Inflammatory macrophage treated with lipopolysaccharide for 1 hour (primary cell): ENCODE results near the gene TXNRD2.

Experiments
- DNase-seq, 2 donors: peaks; one replicate each; pipeline ENCODE4 v3.0.0-alpha.2; 2020 to 2022

Gene TXNRD2

DNA sequence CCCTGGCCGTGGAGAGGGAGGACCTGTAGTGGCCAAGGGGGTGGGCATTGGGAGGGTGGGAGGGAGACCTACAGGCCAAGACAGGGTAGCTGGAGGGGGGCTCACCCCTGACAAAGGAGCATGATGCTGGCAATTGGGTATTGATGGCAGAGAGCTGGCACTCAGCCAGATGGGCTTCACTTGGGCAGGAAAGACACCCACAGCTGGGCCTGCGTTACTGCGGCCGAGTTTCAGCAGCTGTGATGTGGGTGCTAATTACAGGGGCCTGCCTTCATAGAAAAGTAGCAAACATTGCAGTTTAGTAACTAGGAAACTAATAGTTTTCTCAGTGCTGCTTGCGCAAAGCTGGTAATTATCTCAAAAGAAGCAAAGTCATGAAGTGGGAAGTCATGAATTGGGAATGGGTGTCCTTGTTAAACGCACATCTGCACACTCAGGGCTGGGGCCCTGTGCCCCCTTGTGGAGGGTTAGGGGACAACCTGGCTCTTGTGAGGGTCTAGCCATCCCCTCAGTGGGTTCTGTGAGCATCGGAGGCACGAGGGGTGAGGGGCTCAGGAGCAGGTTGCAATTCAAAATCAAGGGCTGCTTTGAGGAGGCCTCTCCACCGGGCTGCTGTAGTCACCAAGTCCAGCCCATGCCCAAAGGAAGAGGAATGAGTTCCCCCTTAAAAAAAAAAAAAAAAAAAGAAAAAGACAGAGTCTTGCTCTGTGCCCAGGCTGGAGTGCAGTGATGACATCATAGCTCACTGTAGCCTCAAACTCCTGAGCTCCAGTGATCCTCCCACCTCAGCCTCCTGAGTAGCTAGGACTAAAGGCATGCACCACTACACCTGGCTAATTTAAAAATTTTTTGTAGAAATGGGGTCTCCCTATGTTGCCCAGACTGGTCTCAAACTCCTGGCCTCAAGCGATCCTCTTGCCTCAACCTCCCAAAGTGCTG is 24.4 kb upstream of the TXNRD2 start:
- peak; percentile 10 to 26 for DNase-seq

DNA sequence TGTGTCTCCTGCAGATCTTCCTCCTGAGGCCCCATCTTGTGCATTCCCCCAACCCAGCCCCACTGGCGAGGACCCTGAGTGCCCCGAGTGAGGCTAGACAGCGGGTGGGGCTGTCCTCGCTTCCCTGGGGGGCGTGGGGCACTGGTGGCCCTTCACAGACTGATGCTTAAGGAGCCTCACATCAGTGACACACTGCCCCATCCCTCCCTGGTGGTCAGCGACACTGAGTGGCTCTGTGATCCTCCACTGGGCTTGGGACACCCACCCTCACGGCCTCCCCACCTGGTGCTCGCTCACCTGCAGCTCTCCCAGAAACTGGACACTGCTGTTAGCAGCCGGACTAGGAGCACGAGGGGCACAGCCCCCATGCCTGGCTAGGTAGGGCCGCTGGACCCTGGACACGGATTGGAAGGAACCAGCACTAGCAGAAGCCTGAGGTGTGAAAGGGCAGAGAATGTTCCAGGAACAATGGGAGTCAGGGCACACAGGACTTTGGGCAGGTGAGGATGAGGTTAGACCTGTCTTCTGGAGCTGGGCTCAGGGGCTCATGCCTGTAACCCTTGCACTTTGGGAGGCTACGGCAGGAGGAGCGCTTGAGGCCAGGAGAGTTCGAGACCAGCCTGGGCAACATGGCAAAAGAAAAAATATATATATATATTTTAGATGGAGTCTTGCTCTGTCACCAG is 23.2 kb upstream of the TXNRD2 start:
- DNase-seq = no peak

DNA sequence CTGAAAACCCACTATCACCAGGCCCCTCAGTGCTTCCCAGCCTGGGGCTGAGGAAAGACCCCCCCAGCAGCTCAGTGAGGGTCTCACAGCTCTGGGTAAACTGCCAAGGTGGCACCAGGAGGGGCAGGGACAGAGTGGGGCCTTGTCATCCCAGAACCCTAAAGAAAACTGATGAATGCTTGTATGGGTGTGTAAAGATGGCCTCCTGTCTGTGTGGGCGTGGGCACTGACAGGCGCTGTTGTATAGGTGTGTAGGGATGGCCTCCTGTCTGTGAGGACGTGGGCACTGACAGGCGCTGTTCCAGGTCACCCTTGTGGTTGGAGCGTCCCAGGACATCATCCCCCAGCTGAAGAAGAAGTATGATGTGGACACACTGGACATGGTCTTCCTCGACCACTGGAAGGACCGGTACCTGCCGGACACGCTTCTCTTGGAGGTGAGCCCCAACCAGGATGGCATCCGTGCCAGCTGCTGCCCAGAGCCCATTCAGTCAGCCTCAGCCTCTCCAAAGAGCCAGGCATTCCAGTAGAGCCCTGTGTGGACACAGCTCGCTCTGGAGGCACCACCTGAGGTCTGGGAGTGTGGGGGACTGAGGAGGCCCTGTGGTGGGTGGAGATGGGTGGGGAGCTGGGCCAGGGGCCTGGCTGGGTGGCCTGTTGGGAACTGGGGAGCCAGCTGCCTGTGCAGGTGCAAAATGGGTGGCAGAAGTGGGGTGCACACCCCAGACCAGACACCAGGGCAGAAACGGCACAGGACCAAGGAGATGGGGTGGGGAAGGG is 22.4 kb upstream of the TXNRD2 start:
- no peak for DNase-seq

DNA sequence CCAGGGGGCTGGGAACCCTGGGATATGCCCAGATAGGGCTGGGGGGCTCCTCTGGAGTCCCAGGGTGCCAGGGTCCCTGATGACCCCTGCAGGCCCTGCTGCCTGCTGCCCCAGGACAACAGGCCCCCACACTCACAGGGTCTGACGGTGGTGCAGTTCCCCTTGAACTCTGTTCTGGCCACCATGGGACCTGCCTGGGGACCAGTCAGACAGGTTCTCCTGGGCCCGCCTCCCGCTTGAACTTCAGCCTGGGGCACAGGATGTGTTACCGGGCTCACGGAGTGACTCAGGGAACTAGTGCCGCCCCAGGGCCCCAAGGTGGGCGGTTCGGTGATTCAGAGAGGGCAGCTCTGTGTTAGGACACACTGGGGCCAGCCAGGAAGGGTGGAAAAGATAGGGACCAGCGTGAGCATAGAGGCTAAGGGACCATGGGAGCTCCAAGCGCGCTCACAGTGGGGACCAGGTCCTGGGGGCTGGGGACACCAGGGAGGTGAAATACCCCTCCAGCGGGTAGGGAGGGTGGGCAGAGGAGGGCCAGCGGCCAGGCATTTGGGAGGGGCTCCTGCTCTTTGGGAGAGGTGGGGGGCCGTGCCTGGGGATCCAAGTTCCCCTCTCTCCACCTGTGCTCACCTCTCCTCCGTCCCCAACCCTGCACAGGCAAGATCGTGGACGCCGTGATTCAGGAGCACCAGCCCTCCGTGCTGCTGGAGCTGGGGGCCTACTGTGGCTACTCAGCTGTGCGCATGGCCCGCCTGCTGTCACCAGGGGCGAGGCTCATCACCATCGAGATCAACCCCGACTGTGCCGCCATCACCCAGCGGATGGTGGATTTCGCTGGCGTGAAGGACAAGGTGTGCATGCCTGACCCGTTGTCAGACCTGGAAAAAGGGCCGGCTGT is 21.5 kb upstream of the TXNRD2 start:
- peak in 1 of 2 donors; percentile 70 for DNase-seq

DNA sequence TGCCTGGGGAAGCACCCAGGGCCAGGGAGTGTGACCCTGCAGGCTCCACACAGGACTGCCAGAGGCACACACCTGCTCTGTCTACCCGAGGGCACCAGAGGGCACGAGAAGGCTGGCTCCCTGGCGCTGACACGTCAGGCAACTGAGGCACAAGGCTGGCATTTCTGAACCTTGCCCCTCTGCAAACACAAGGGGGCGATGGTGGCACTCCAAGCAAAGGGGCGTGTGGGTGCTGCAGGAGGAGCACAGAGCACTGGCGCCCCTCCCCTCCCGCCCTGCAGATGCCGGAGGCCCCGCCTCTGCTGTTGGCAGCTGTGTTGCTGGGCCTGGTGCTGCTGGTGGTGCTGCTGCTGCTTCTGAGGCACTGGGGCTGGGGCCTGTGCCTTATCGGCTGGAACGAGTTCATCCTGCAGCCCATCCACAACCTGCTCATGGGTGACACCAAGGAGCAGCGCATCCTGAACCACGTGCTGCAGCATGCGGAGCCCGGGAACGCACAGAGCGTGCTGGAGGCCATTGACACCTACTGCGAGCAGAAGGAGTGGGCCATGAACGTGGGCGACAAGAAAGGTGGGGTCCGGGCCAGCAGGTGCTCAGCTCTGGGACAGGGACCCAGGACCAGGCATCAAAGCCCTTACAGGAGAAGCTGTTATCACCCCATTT is 20.8 kb upstream of the TXNRD2 start:
- DNase-seq = peak; percentile 41 to 57

DNA sequence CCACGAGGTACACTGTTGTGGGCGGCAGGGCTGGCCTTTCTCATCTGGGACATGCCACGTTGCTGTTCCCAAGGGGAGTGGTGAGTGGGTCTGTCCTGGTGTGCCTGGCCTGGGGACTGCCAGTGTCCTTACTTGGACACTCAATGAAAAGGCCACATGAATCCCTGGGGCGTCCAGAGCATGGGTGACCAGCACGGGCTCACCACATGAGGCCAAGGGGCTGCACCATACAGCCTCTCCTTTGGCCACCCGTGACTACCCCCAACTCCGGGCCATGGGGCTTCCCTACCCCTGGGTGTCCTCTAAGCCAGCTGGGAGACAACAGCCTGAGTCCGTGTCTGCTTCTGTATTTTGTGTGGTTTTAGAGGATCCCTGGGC is 20.2 kb upstream of the TXNRD2 start:
- DNase-seq = no peak

DNA sequence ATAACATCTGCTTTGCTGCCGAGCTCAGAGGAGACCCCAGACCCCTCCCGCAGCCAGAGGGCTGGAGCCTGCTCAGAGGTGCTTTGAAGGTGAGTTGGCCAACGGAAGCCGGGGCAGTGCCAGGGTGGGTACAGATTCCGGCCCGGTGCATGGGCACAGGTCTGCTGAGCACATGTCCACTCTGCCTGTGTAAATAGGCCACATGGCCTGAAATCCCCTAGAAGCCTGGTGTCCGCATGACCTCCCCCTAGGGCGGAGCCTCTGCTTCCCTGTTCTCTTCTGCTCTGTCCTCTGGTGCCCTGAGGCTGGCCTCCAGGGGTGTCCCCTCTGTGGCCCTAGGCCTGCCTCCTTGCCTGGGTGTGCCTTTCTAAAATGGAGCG is 19.6 kb upstream of the TXNRD2 start:
- peak in 1 of 2 donors; percentile 54 for DNase-seq

DNA sequence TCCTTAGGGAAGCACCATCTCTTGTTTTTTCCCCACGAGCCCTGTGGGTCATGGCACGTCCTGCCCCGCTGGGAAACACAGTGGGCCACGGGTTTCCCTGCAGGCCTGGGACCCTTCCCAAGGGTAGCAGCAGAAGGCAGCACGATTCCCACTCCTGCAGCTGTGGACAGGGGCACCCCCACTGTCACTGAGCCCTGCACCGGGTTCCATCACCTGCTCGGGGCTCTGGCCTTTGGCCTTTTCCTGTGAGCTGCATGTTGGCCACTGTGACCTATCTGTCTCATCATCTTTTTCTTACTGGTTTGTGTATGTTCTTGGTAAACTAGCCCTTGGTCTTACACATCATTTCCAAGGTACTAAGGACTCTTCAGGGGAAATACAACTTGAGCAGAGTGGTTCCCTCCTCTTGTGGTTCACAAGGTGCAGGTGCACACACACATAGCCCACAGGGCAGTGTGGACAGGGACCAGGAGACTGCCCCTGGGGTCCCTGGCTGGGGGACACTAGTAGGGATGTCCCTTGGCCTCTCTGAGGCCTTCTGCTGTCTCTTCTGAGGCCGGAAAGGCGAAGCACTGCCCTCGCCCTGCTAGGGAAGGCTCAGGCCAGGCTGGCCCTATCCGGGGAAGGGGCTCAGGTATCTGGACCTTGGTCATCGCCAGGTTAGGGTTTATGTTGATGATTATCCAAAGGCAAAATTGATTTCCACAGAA is 19.0 kb upstream of the TXNRD2 start:
- no peak for DNase-seq

DNA sequence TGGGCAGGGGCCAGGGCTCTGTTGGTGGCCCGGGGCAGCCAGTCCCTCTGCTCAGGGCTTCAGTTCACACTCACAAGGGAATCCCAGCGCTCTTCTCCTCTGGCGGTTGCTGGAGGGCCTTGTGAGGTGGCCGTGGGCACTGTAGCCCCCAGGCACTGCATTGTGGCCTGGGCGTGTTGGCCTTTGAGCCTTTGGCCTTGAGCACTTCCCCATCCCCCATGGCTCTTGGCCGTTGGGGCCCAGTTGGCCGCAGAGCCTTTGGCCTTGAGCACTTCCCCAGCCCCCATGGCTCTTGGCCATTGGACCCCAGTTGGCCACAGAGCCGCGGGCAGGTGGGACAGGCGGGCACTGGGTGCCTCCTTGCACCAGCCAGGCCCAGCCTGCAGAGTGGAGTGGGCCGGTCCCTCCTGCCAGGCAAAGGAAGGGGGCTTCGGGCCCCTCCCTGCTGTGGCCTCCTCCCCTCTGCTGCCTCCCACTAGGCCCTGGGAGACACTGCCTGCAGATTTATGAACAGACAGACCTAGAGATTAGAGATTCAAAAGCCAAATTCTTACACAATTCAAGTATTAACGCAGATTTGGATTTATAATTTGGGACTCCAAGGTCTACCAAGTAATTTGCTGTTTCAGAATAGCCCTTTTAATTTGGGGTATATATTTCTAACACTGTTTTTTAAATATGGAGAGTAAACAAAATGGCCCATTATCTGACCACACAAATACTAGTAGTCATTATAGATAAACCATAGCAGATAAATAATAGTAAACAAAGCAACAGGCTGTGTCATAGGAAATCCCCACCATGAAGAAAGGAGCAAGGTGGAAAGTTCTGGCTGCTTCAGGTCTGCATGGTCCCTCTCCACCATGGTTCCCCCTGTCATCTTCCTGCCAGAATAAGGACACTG is 18.2 kb upstream of the TXNRD2 start:
- DNase-seq = no peak

DNA sequence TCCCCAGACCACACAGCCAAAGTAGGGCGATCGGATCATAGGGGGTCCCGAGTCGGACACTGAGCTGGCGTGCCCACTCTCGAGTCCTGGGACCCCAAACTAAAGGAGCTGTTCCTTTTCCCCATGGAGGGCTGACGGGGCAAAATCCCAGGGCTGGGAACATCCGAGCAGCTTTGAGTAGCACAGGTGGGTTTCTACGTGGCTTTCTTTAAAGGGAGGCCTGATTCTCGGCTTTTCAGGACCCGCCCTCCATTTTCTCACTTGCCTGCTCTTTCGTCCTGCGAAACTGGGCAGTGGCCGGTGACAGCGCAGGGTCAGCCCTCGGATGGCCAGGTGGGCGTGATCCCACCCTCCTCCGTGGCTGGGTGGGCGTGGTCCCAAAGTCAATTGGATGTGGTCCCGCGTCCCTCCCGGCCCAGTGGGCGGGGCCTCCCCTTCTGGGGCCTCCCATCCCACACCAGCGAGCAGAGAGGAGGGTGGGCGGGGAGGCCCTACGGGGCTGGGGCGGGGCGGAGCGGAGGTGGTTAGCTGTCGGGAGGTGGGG is 17.5 kb upstream of the TXNRD2 start:
- DNase-seq = peak; percentile 18 to 43

DNA sequence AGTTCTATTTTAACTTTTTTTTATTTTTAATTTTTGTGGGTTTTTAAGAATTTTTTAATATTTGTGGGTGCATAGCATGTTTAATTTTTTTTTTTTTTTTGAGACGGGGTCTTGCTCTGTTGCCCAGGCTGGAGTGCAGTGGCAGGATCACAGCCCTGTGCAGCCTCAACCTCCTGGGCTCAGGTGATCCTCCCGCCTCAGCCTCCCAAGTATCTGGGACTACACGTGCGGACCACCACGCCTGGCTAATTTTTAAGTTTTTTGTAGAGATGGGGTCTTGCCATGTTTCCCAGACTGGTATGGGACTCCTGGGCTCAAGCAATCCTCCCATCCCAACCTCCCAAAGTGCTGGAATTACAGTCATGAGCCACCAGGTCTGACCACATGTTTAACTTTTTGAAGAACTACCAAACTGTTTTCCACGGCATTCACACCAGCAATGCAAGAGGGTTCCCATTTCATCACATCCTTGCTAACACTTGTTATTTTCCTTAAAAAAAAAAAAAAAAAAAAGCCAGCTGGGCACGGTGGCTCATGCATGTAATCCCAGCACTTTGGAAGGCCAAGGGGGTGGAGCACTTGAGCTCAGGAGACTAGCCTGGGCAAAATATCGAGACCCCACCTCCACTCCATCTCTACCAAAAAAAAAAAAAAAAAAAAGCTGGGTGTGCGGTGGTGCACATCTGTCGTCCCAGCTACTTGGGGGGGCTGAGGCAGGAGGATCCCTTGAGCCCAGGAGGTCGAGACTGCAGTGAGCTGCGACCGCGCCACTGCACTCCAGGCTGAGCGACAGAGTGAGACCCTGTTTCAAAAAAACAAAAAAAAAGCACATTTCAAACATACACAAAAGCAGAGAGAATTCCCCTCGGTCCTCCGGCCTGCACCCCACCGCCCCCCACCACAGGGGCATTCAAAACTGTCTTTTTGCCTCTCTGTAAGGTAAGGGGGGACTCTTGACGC is 16.7 kb upstream of the TXNRD2 start:
- no peak for DNase-seq

DNA sequence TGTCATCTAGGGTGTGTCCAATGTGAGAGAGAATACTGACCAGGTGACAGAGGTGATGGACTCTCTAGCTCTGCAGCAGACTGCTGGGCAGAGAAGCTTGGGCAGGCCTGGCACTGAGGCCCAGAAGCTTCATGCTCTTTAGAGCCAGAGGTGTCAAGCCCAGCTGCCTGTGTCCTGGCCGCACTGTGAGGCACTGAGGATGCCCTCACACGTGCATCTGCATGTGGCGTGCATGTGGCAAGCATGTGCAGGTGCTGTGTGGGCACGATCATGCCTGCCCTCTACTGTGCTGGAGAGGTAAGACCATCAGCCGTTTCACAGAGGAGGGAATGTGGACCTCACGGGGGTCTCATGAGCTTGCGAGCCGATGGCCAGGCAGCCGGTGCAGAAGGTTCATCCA is 15.8 kb upstream of the TXNRD2 start:
- DNase-seq = no peak

DNA sequence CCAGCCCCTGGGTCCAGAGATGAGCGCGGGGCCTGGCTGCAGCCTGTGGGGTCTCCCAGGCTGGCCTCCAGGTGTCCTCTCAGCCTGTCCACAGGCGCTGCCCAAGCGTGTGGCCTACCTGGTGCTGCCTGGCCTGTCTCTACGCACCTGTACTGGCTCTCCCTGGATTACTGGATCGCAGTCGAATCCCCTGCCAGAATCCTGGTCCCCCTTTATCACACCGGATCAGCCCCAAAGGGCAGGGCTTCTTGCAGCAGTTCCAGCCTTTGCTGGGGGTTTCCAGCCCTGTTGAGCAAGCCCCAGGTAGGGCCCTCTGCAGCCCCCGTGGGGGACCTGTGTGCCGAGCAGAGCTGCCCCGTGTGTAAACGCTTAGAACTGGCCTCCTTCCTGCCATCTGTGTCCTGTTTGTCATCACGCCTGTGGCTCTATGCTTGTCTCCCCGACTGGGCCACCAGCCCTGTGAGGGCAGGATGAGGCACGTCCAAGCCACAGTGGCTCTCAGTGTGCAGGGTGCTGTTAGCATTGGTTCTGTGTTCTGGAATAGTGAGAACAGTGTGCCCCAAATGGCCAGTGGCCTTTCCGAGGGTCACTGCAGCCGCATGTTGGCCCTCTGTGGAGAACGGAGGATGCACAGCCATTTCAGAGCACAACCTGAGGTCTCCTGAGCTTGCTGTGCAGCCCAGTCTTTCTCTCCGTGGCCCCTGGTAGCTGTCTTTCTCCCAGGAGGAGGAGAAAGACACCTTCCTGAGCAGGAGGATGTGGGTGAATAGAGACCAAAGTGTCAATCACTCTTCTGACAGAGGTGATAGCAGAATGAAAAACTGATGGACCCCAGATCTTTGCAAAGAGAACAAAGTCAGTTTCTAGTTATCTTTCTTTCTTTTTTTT is 13.9 kb upstream of the TXNRD2 start:
- no peak for DNase-seq

DNA sequence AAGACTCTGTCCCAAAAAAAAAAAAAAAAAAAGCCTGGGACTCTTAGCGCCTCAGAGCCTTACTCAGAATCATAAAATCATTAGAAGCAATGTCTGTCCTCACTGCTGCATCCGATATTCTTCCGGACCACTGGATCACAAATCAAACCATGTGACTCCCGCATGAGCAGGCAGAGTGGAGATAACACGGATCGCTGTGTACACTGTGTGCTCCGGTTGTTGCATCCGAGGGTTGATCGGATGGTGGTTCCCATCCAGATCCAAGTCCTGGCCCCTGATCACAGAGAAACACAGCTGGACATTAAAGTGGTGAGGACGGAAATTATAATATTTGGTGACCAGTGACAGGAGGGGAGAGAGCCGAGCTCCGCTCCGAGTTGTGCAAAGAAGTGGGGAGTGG is 9.7 kb upstream of the TXNRD2 start:
- DNase-seq = no peak

DNA sequence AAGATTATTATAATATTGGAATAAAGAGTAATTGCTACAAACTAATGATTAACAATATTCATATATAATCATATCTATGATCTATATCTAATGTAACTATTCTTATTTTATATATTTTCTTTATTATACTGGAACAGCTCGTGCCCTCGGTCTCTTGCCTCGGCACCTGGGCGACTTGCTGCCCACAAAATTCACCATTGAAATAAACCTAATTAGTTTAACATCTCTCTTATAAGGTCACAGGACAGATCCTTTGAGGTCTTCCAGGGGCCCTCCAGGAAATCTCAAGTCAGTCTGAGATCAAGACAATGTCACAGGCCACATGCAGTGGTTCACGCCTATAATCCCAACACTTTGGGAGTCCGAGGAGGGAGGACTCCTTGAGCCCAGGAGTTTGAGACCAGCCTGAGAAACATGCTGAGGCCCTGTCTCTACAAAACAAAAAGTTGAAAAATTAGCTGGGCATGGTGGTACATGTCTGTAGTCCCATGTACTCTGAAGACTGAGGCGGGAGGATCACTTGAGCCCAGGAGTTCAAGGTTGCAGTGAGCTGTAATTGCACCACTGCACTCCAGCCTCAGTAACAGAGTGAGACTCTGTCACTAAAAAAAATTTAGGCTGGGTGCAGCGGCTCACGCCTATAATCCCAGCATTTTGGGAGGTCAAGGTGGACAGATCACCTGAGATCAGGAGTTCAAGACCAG is 6.6 kb upstream of the TXNRD2 start:
- no peak for DNase-seq

DNA sequence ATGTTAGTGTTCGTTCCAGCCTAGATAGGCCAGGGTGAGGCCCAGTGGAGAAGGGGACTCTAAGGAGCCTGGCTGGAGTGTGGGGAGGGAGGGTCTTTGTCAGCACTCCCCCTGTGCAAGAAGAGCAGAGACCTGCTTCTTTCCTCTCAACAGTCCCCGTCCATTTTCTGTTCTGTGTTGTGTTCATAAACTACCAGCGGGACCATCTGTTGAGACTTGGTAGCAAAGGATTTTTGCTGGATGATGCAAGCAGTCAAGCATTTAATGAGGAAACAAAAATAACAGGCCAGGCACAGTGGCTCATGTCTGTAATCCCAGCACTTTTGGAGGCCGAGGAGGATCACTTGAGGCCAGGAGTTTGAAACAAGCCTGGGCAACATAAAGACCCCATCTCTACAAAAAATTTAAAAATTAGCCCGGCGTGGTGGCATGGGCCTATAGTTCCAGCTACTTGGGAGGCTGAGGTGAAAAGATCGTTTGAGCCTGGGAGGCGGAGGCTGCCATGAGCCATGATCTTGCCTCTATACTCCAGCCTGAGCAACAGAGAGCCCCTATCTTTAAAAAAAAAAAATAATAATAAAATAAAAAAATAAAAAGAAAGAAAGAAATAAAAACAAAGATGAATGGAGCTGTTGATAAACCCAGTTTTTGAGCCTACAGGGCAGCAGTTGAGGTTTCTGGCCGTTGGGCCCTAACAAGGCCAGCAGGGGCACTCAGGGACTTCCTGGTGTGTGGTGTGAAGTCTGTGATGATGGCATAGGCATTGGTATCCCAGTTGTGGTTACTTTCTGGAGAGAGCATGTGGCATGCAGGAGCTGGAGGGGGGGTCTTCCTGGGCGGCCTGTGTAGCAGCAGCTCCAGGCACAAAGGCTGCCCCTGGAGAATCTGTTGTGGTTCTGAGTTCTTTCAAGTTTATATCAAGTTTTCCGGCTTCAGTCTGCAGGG is 1.7 kb upstream of the TXNRD2 start:
- peak; percentile 41 to 48 for DNase-seq
